HepG2 (cell line): Measurements from ENCODE around the gene OR6C74. TPM values are rescaled to one million over a fixed set of nuclear protein-coding genes. Genes with fewer than 3 reads are reported as not detected.

Experiments used
- ATAC-seq: fragments of 200-7000 bp; cut with Tn5 transposase; 3 replicates; pipeline ENCODE4 v1.9.1; 2020; ENCODE audit warnings: mild to moderate bottlenecking, moderate library complexity
- BruUV-seq: library from RNA; stranded (reverse); fragments of 400-500 nt; replicated peaks from 2 replicates; lab custom pipeline; 2021; lab: Mats Ljungman, UMichigan
- CTCF ChIA-PET: fragments of 300-600 bp; formaldehyde crosslinking; extraction: SDS; loops from one replicate; lab custom pipeline; 2021; ENCODE audit warnings: low total read pairs, inconsistent platforms, low intra/inter-chr PET ratio; lab: Yijun Ruan, JAX
- POLR2A ChIA-PET: fragments of 350-600 bp; sonication (Branson Sonifier 250); formaldehyde crosslinking; loops from one replicate; lab custom pipeline; 2020; ENCODE audit warnings: antibody characterized with exemption, inconsistent platforms; lab: Yijun Ruan, JAX
- DNase-seq: peaks from one replicate; pipeline ENCODE4 v3.0.0-alpha.2; 2015; ENCODE audit warnings: low spot score
- FAIRE-seq: peaks from 3 replicates; lab custom pipeline; 2011; peaks lifted over from hg19 to GRCh38; lab: Jason Lieb, UNC
- H2AFZ ChIP-seq: one replicate; pipeline ENCODE4 v1.6.1; 2011; ENCODE audit warnings: low read length, inconsistent platforms
- H3K27ac ChIP-seq: fragments of 300-600 bp; 3 replicates; pipeline ENCODE4 v1.8.0; 2011; ENCODE audit warnings: mixed run types, mild to moderate bottlenecking, mixed read lengths, low read length, inconsistent platforms; ENCODE audit not compliant: insufficient read depth; ENCODE audit errors: extremely low read length
- H3K27me3 ChIP-seq, 2 experiments: fragments of 200-600 bp in 1 of 2; 2 replicates in 1 of 2; 3 replicates in 1 of 2; pipeline versions ENCODE4 v1.6.0 to v1.8.0; 2011; ENCODE audit warnings: low read length in 2 of 2, mild to moderate bottlenecking in 2 of 2, moderate library complexity in 2 of 2, inconsistent platforms in 1 of 2; ENCODE audit not compliant: insufficient read depth in 2 of 2, control insufficient read depth in 1 of 2
- H3K36me3 ChIP-seq, 2 experiments: fragments of 200-600 bp in 1 of 2; replicated peaks in 1 of 2; 2 replicates in 1 of 2; 3 replicates in 1 of 2; pipeline versions ENCODE4 v1.5.1 to v1.8.0; 2011; ENCODE audit warnings: low read length in 2 of 2, inconsistent platforms in 1 of 2; ENCODE audit not compliant: insufficient read depth in 2 of 2, control insufficient read depth in 1 of 2
- H3K4me1 ChIP-seq: 2 replicates; pipeline ENCODE4 v1.5.1; 2012; ENCODE audit warnings: low read length, inconsistent platforms; ENCODE audit not compliant: insufficient read depth
- H3K4me2 ChIP-seq: 2 replicates; pipeline ENCODE4 v1.6.0; 2011; ENCODE audit warnings: low read depth, low read length, inconsistent platforms
- H3K4me3 ChIP-seq, 3 experiments: fragments of 200-600 bp in 1 of 3; sonication (generic), shearing (Covaris generic) in 1 of 3; replicated peaks in 1 of 3; 2 replicates each; pipeline ENCODE4 v1.5.1; 2011 to 2016; ENCODE audit warnings: low read length in 3 of 3, inconsistent platforms in 2 of 3, low read depth in 2 of 3, mild to moderate bottlenecking in 2 of 3, control low read depth in 1 of 3, mixed read lengths in 1 of 3; ENCODE audit not compliant: insufficient read depth in 1 of 3
- H3K79me2 ChIP-seq: one replicate; pipeline ENCODE4 v1.6.1; 2011; ENCODE audit warnings: low read length, inconsistent platforms; ENCODE audit not compliant: insufficient read depth
- H3K9ac ChIP-seq: 2 replicates; pipeline ENCODE4 v1.6.0; 2011; ENCODE audit warnings: mild to moderate bottlenecking, low read depth, low read length, inconsistent platforms; ENCODE audit not compliant: insufficient read depth
- H3K9me3 ChIP-seq: 2 replicates; pipeline ENCODE4 v1.5.1; 2012; ENCODE audit warnings: mild to moderate bottlenecking, low read length
- H4K20me1 ChIP-seq: 2 replicates; pipeline ENCODE4 v1.6.0; 2011; ENCODE audit warnings: inconsistent platforms, mild to moderate bottlenecking, low read length, moderate library complexity; ENCODE audit not compliant: insufficient read depth
- E2F1 ChIP-seq: sonication (generic); formaldehyde crosslinking; IDR thresholded peaks from 2 replicates; pipeline ENCODE4 v1.5.0; 2020; ENCODE audit warnings: missing genetic modification reagents
- IRX3 ChIP-seq: sonication (generic); formaldehyde crosslinking; IDR thresholded peaks from 2 replicates; pipeline ENCODE4 v1.8.1; 2023; ENCODE audit warnings: mild to moderate bottlenecking, low read depth, missing genetic modification reagents, borderline replicate concordance
- KLF16 ChIP-seq, 2 experiments: sonication (generic) in 1 of 2; formaldehyde crosslinking in 1 of 2; IDR thresholded peaks; 2 replicates each; pipeline versions ENCODE4 v1.6.1 to v1.8.0; 2016 to 2023; ENCODE audit warnings: missing genetic modification reagents in 2 of 2, missing compliant biosample characterization in 1 of 2
- MATR3 ChIP-seq: sonication (generic); formaldehyde crosslinking; IDR thresholded peaks from 2 replicates; pipeline ENCODE4 v1.4.0; 2020; ENCODE audit warnings: missing genetic modification reagents
- MIER2 ChIP-seq: IDR thresholded peaks from 2 replicates; pipeline ENCODE4 v1.6.1; 2016; ENCODE audit warnings: missing biosample characterization, missing genetic modification reagents
- REXO4 ChIP-seq: sonication (generic); formaldehyde crosslinking; IDR thresholded peaks from 2 replicates; pipeline ENCODE4 v1.8.0; 2022; ENCODE audit warnings: missing genetic modification reagents, mild to moderate bottlenecking, borderline replicate concordance
- TGIF2 ChIP-seq: IDR thresholded peaks from 2 replicates; pipeline ENCODE4 v1.6.1; 2016; ENCODE audit warnings: control low read depth, missing compliant biosample characterization
- ZNF333 ChIP-seq: sonication (generic); formaldehyde crosslinking; IDR thresholded peaks from 2 replicates; pipeline ENCODE4 v1.4.0; 2020; ENCODE audit warnings: mild to moderate bottlenecking, missing genetic modification reagents, borderline replicate concordance
- ZNF570 ChIP-seq: sonication (generic); formaldehyde crosslinking; IDR thresholded peaks from 2 replicates; pipeline ENCODE4 v1.4.0; 2020; ENCODE audit warnings: mild to moderate bottlenecking, missing genetic modification reagents, borderline replicate concordance
- WGBS: methylation state at CpG from one replicate; pipeline ENCODE4 v1.1.6; 2017; ENCODE audit warnings: low lambda C conversion rate; 5-methylcytosine and 5-hydroxymethylcytosine counted together
- in situ Hi-C: cut with HindIII; loops from 2 replicates; pipeline ENCODE4 v1.10.0; 2017; ENCODE audit warnings: low pct_unique_long_range_greater_than_20kb; ENCODE audit not compliant: extremely low pct_ligation_motif_present
- intact Hi-C: fragments of 100-400 bp; cut with micrococcal nuclease; formaldehyde crosslinking; loops from one replicate; pipeline ENCODE4 v1.10.0; 2022; ENCODE audit not compliant: unreplicated experiment
- polyA plus RNA-seq, 8 experiments: library from polyadenylated mRNA; depleted of rRNA in 3 of 8; stranded (reverse) in 7 of 8; unstranded in 1 of 8; fragments of >200 nt; fragmentation: Illumina TruSeq in 4 of 8; extraction: Trizol in 4 of 8; gene quantifications; 2 replicates each; pipeline versions ENCODE4 v1.2.1 to v1.2.3, GENCODE V29; 2011 to 2016; ENCODE audit warnings: low read depth in 4 of 8, missing spikeins in 1 of 8, mixed read lengths in 1 of 8; ENCODE audit not compliant: insufficient read depth in 1 of 8
- total RNA-seq, 5 experiments: library from RNA; depleted of rRNA; stranded (reverse); fragments of >200 nt; fragmentation: Illumina TruSeq; extraction: Trizol; gene quantifications; 2 replicates each; pipeline ENCODE4 v1.2.3, GENCODE V29; 2016; ENCODE audit warnings: low read depth in 1 of 5
- TF ChIP-seq, protein P1 (sequence below): sonication (generic); formaldehyde crosslinking; IDR thresholded peaks from 2 replicates; pipeline ENCODE4 v1.4.0; 2020; ENCODE audit warnings: missing genetic modification reagents, borderline replicate concordance

OR6C74 gene
- total and polyA plus RNA-seq, 2 of the 13 experiments (the other 11 are each of a cell fraction or from before 2014, with no cell fraction given), result not detected

GRCh38 chr12:55256831-55257230, 12.4 kb downstream of the OR6C74 start (continued):
- TF ChIP-seq KLF16 (CRISPR knock-in tag; IDR thresholded peaks at IDR 0.05), result no peak

DNA sequence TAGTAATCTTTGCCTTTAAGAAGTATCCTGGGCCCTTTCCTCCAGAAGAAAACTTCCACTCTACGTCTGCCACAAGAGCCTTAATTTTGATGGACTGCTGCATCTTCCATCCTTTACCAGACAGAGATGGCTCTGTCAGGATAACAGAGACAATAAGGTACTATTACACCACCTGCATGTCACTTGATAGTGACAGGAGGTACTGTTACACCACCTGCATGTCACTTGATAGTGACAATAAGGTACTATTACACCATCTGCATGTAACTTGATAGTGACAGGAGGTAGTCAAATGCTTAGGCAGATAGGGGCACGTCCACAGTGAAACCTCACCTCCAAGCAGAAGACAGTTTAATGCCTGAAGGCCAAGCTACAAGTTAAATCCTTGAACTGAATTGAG, 13.9 kb downstream of the OR6C74 start:
- 6% methylated on average over 2 of the region's 2 CpGs for WGBS
- intact Hi-C loops, result no loop called here

More for the DNA sequence above, 13.9 kb downstream of the OR6C74 start:
- Histone ChIP-seq H3K4me3 (no peak overlapping the region), H3K36me3 (no peaks in the 10 kb centered on the region), H2AFZ (no peak overlapping the region), H3K27ac (no peak overlapping the region), H3K9ac (no peak overlapping the region), H4K20me1 (no peaks in the 10 kb centered on the region), H3K79me2 (no peaks in the 10 kb centered on the region), H3K9me3 (no peaks in the 10 kb centered on the region), H3K4me2 (no peak overlapping the region), H3K27me3 (no peaks in the 10 kb centered on the region; a peak in 1 of 5 replicates), H3K4me1 (no peaks in the 10 kb centered on the region)
- ATAC-seq, result no peak
- ChIA-PET POLR2A (no interaction called here), CTCF (no interaction called here)
- BruUV-seq, result no TSS peak
- no peak for FAIRE-seq
- no peak for DNase-seq
- in situ Hi-C loops, result no loop called here
- TF ChIP-seq E2F1 (CRISPR knock-in tag) (no peak), ZNF570 (CRISPR knock-in tag) (no peak), REXO4 (CRISPR knock-in tag) (no peak), IRX3 (CRISPR knock-in tag) (no peak), MIER2 (no peak), TGIF2 (no peak), MATR3 (CRISPR knock-in tag) (no peak), ZNF333 (CRISPR knock-in tag) (no peak)
- TF ChIP-seq, protein P1, sequence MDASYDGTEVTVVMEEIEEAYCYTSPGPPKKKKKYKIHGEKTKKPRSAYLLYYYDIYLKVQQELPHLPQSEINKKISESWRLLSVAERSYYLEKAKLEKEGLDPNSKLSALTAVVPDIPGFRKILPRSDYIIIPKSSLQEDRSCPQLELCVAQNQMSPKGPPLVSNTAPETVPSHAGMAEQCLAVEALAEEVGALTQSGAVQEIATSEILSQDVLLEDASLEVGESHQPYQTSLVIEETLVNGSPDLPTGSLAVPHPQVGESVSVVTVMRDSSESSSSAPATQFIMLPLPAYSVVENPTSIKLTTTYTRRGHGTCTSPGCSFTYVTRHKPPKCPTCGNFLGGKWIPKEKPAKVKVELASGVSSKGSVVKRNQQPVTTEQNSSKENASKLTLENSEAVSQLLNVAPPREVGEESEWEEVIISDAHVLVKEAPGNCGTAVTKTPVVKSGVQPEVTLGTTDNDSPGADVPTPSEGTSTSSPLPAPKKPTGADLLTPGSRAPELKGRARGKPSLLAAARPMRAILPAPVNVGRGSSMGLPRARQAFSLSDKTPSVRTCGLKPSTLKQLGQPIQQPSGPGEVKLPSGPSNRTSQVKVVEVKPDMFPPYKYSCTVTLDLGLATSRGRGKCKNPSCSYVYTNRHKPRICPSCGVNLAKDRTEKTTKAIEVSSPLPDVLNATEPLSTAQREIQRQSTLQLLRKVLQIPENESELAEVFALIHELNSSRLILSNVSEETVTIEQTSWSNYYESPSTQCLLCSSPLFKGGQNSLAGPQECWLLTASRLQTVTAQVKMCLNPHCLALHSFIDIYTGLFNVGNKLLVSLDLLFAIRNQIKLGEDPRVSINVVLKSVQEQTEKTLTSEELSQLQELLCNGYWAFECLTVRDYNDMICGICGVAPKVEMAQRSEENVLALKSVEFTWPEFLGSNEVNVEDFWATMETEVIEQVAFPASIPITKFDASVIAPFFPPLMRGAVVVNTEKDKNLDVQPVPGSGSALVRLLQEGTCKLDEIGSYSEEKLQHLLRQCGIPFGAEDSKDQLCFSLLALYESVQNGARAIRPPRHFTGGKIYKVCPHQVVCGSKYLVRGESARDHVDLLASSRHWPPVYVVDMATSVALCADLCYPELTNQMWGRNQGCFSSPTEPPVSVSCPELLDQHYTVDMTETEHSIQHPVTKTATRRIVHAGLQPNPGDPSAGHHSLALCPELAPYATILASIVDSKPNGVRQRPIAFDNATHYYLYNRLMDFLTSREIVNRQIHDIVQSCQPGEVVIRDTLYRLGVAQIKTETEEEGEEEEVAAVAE (CRISPR knock-in tag), result no peak
